Measurements from ENCODE around the gene MME. TPM values are rescaled to one million over a fixed set of nuclear protein-coding genes. Genes with fewer than 3 reads are reported as not detected.

The MME gene
- total RNA-seq (2014; rRNA removed; shearing (Covaris generic)) (118 TPM in 2 replicates), total RNA-seq (2022) (84.4 and 117 TPM in 2 replicates), Bru-seq, nascent RNA (percentile 80 among the genes with signal in this experiment), BruChase-seq, experiment 1, labeled RNA remaining after a 6-hour chase (percentile 81 among the genes with signal in this experiment), BruChase-seq, experiment 2, labeled RNA remaining after a 2-hour chase (percentile 73 among the genes with signal in this experiment)
- long read RNA-seq, full-length matches to known transcripts = 25 of 101 reads
- long read RNA-seq, partial matches to known transcripts = 39 of 101 reads
- long read RNA-seq, other reads (novel, unspliced or antisense) = 37 of 101 reads

GRCh38 chr3:155079746-155080487, at the start of gene MME:
MME (plus strand) TSS chr3:155080319; CDS start chr3:155084168, 3,849 bp downstream.
- H3K27ac ChIP-seq (ENCODE audit: low read depth, low read length, poor library complexity, severe bottlenecking) = peak within 1 kb of the TSS; percentile 77
- TF ChIP-seq CTCF (conservative IDR thresholded peaks at IDR 0.05; ENCODE audit: low read length) (no peak), EZH2phosphoT487 (IDR thresholded peaks at IDR 0.05; ENCODE audit: borderline replicate concordance, low read depth, low read length) (no peak)
- H4K20me1 ChIP-seq (ENCODE audit: insufficient read depth, low read length) = no peaks in the 10 kb centered on the region
- DNase-seq (ENCODE audit: low spot score) = peak; percentile 78
- intact Hi-C loops (cut with micrococcal nuclease; ENCODE audit: unreplicated experiment) = loop anchor here (1.0 to 5.0 kb wide), 3 partner anchors 31 to 792 kb away; partner anchors contain the start of gene GMPS
- no peaks in the 10 kb centered on the region for H3K9me2 ChIP-seq (ENCODE audit: insufficient read depth, low read length)
- H3K9me3 ChIP-seq (ENCODE audit: low read length) = peaks cover 16% of the 10 kb centered on the region; the same call in 1 of the 2 replicates
- BruUV-seq (replicated peaks) = no TSS peak
- peak within 1 kb of the TSS; percentile 92 for H2AFZ ChIP-seq (ENCODE audit: low read length)
- peaks cover 19% of the 10 kb centered on the region for H3K36me3 ChIP-seq (ENCODE audit: insufficient read depth, low read length)
- H3K79me2 ChIP-seq (ENCODE audit: insufficient read depth, low read depth, low read length) = peaks cover 51% of the 10 kb centered on the region
- POLR2A ChIA-PET = interaction anchor here (0.6 to 2.5 kb wide), 11 partner anchors 13 to 132 kb away, joined by 3 to 18 read pairs (median 4); no protein-coding TSS in a partner anchor
- H3K4me3 ChIP-seq (ENCODE audit: low read depth, low read length, poor library complexity, severe bottlenecking) = peak within 1 kb of the TSS; percentile 98
- CTCF ChIA-PET (ENCODE audit: unreplicated experiment) = no interaction called here
- peaks cover 33% of the 10 kb centered on the region for H3K4me1 ChIP-seq (ENCODE audit: insufficient read depth, low read length, poor library complexity, severe bottlenecking)
- H3K4me2 ChIP-seq (ENCODE audit: low read length) = peak within 1 kb of the TSS; percentile 84

- H4K20me1 ChIP-seq (ENCODE audit: insufficient read depth, low read length) = no peaks in the 10 kb centered on the region
- no peak overlapping the region for H3K4me2 ChIP-seq (ENCODE audit: low read length)
- no peak overlapping the region for H3K4me3 ChIP-seq (ENCODE audit: low read depth, low read length, poor library complexity, severe bottlenecking)
- H3K9me3 ChIP-seq (ENCODE audit: low read length) = peaks cover 23% of the 10 kb centered on the region
- TF ChIP-seq EZH2phosphoT487 (IDR thresholded peaks at IDR 0.05; ENCODE audit: borderline replicate concordance, low read depth, low read length) (no peak), CTCF (conservative IDR thresholded peaks at IDR 0.05; ENCODE audit: low read length) (no peak)
- no peaks in the 10 kb centered on the region for H3K4me1 ChIP-seq (ENCODE audit: insufficient read depth, low read length, poor library complexity, severe bottlenecking)
- ChIA-PET POLR2A (interaction anchor here (0.5 to 1.4 kb wide), 2 partner anchors 12 to 251 kb away, joined by 3 to 4 read pairs; no protein-coding TSS in a partner anchor), CTCF (ENCODE audit: unreplicated experiment) (no interaction called here)
- no peaks in the 10 kb centered on the region for H3K36me3 ChIP-seq (ENCODE audit: insufficient read depth, low read length)
- no TSS peak for BruUV-seq (replicated peaks)
- no peaks in the 10 kb centered on the region for H3K9me2 ChIP-seq (ENCODE audit: insufficient read depth, low read length)
- H3K79me2 ChIP-seq (ENCODE audit: insufficient read depth, low read depth, low read length) = no peaks in the 10 kb centered on the region
- DNase-seq (ENCODE audit: low spot score) = no peak
- no peak overlapping the region for H2AFZ ChIP-seq (ENCODE audit: low read length)
- H3K27ac ChIP-seq (ENCODE audit: low read depth, low read length, poor library complexity, severe bottlenecking) = no peak overlapping the region
- intact Hi-C loops (cut with micrococcal nuclease; ENCODE audit: unreplicated experiment) = no loop called here
Observed at GRCh38 chr3:155031186-155031585, 48.9 kb upstream of the MME start.
